Measurements from ENCODE around the gene RUNDC1.

DNA sequence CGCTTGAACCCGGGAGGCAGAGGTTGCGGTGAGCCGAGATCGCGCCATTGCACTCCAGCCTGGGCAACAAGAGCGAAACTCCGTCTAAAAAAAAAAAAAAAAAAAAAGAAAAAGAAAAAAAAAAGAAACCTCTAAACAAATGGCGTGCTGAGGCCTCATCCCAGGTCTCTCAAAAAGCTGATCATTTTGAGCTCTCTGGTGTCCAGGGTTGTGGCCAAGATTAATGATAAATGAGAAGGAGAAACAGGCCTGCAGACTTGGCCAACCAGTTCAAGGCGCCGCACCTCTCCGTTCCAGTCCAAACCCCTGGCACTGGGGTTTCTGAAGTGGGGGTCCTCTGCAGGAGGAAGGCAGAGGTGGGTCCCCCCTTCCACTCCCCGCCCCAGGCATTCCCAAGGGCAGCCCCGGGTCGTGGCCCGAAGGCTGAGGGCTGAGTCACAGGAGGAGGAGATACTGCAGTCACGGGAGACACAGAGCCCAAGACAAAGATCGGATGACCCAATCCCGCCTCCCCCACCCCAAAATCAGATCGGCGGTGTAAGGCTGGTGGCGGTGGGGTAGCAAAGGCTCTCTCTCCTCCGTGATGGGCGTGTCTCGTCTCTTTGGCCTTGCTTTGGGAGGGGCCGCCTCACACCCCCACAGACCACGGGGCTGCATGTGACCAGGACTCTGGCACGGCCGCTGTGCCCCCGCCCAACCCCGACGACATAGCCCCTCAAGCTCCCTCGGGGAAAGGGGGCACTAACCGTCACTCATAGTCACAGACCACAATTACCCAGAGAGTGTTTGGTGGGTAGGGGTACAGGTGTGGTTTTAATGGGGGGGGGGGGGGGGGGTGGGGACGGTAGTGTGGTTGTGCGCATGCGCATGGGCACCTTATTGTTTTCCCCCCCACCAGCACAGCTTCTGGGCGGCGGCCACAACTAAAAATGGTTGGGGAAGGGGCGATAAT lies 40.7 kb downstream of the RUNDC1 start:
- TF ChIP-seq, protein P1, sequence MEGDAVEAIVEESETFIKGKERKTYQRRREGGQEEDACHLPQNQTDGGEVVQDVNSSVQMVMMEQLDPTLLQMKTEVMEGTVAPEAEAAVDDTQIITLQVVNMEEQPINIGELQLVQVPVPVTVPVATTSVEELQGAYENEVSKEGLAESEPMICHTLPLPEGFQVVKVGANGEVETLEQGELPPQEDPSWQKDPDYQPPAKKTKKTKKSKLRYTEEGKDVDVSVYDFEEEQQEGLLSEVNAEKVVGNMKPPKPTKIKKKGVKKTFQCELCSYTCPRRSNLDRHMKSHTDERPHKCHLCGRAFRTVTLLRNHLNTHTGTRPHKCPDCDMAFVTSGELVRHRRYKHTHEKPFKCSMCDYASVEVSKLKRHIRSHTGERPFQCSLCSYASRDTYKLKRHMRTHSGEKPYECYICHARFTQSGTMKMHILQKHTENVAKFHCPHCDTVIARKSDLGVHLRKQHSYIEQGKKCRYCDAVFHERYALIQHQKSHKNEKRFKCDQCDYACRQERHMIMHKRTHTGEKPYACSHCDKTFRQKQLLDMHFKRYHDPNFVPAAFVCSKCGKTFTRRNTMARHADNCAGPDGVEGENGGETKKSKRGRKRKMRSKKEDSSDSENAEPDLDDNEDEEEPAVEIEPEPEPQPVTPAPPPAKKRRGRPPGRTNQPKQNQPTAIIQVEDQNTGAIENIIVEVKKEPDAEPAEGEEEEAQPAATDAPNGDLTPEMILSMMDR (IDR thresholded peaks at IDR 0.05; ENCODE audit: borderline replicate concordance, extremely low read depth, low read length, poor library complexity, severe bottlenecking), result no peak
- TF ChIP-seq EZH2 (IDR thresholded peaks at IDR 0.05; ENCODE audit: borderline replicate concordance, low read depth, low read length, severe bottlenecking), result no peak
